Mesodermal cell (in vitro differentiated cells): ENCODE results near the gene RFX4.
"Not testable (repeated sequence)": the region's sequence is repeated elsewhere in the genome, so short reads cannot be mapped to it uniquely, and the experiment has no call there.

Experiments used
- H3K27ac ChIP-seq: 2 replicates; pipeline ENCODE4 v1.7.0; 2013; ENCODE audit warnings: mild to moderate bottlenecking, low read depth, low read length, moderate library complexity; ENCODE audit not compliant: severe bottlenecking
- H3K36me3 ChIP-seq: 2 replicates; pipeline ENCODE4 v1.7.1; 2013; ENCODE audit warnings: mild to moderate bottlenecking, low read length, moderate library complexity; ENCODE audit not compliant: control insufficient read depth, insufficient read depth
- H3K4me1 ChIP-seq: one replicate; pipeline ENCODE4 v1.7.1; 2013; ENCODE audit warnings: mild to moderate bottlenecking, low read length; ENCODE audit not compliant: insufficient read depth, control insufficient read depth, poor library complexity, severe bottlenecking
- H3K4me3 ChIP-seq: 2 replicates; pipeline ENCODE4 v1.7.0; 2013; ENCODE audit warnings: low read length, control low read depth, mild to moderate bottlenecking; ENCODE audit not compliant: insufficient read depth, poor library complexity, severe bottlenecking; ENCODE audit errors: extremely low read depth
- H3K9me3 ChIP-seq: 2 replicates; pipeline ENCODE4 v1.7.1; 2013; ENCODE audit warnings: mild to moderate bottlenecking, low read length, moderate library complexity; ENCODE audit not compliant: control insufficient read depth
- WGBS, 2 experiments: methylation state at CpG; one replicate each; pipeline ENCODE4 v1.1.5; 2013; ENCODE audit warnings: missing lambda C conversion rate in 2 of 2; ENCODE audit not compliant: insufficient coverage in 2 of 2; 5-methylcytosine and 5-hydroxymethylcytosine counted together

The RFX4 gene

DNA sequence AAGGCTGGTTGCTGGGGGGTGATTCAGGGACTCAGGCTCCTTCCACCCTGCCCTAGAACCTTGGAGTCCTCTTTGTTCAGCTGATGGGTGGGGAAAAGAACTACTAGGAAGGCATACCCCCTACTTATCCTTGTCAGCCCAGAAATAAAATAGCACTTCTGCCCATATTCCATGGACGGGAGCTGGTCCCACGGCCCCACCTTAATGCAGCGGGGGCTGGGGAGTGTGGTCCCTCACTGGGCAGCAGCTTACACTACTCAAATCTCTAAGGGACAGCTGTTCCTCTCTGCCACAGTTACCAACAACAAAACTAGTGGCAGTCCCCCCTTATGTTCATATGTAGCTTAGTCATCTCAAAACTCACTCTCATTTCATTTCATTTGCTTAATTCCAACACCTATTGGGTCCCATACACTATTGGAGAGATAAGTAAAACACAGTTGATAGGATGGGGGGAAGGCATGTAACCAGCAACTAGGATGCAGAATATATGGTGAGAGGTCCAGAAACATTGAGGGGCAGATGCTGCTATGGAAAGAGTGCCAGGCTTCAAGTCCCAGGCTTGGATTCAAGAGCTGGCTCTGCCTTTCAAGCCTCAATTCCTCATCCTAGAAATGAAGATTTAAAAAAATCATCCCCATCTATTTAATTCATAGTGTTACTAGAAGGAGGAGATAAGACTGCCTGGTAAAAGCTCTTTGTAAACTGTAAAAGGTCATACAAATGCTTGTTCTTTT is 107.9 kb downstream of the RFX4 start:
- Histone ChIP-seq H3K4me1 (no peaks in the 10 kb centered on the region), H3K36me3 (no peaks in the 10 kb centered on the region), H3K27ac (no peak overlapping the region), H3K4me3 (no peak overlapping the region), H3K9me3 (no peaks in the 10 kb centered on the region)
- WGBS, 2 experiments, result 94 to 95% methylated on average over 3 of the region's 3 CpGs

DNA sequence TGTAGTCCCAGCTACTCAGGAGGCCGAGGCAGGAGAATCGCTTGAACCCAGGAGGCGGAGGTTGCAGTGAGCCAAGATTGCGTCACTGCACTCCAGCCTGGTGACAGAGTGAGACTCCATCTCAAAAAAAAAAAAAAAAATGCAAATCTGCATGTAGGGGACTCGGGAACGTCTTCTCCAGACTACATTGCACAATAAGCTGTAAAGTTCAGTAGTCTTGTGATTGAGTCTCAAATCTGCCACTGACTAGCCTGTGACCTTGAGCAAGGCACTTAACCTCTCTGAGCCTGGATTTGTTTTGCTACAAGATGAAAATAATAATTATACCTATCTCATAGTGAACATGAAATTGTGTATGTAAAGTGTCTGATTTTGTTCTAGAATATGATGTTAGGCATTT is 109.2 kb downstream of the RFX4 start:
- not testable (repeated sequence) for H3K4me1 ChIP-seq, H3K36me3 ChIP-seq, H3K27ac ChIP-seq, H3K9me3 ChIP-seq, H3K4me3 ChIP-seq
- 94% methylated on average over 6 of the region's 6 CpGs; no CpG with 5 or more reads in 1 of the 2 experiments for WGBS, 2 experiments

GRCh38 chr12:106692896-106693820 is 110.4 kb downstream of the RFX4 start:
- Histone ChIP-seq H3K9me3 (peaks cover 2% of the 10 kb centered on the region), H3K4me3 (no peak overlapping the region), H3K4me1 (no peaks in the 10 kb centered on the region), H3K36me3 (no peaks in the 10 kb centered on the region), H3K27ac (no peak overlapping the region)
- 82 to 84% methylated on average over 6 of the region's 6 CpGs for WGBS, 2 experiments

- WGBS, 2 experiments, result 92 to 100% methylated on average over 2 to 6 of the region's 6 CpGs
- Histone ChIP-seq H3K9me3 (peaks cover 2% of the 10 kb centered on the region), H3K36me3 (no peaks in the 10 kb centered on the region), H3K4me1 (no peaks in the 10 kb centered on the region), H3K4me3 (no peak overlapping the region), H3K27ac (no peak overlapping the region)
These were observed 113.3 kb downstream of the RFX4 start for GRCh38 chr12:106696071-106696470.

DNA sequence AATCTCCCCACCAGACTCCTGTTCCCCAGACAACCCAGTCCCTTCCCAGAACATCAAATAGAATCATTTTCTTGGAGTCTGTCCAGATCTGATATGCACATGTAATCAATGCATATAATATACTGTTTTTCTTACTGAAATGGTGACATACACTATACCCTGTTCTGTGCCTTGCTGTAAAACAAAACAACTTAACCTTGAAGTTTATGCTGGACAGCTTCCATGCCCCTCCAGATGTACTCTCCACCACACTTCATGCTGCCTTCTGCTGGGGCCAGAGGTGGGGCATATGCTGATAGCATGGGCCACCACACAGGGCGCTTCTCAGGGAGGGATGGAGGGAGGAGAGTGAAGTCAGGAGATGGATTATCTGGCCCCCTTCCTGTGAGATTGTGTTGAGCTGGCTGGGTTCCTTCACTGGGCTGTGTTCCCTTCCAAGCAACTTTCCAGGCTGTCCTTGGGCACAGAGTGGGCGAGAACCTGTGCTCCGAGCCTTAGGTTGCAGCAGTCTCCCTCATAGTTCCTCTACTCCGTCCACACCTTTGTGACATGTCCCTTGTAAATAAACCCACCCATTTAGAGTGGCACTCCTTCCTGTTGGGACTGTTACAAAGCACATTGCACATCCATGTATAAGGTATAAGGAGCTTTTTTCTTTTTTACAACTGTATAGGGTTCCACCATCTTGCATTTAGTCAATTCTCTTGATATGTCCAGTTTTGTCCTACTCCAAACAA is 114.0 kb downstream of the RFX4 start:
- Histone ChIP-seq H3K4me1 (no peaks in the 10 kb centered on the region), H3K9me3 (peaks cover 9% of the 10 kb centered on the region), H3K36me3 (no peaks in the 10 kb centered on the region), H3K27ac (no peak overlapping the region), H3K4me3 (no peak overlapping the region)
- 94 to 97% methylated on average over 3 of the region's 4 CpGs for WGBS, 2 experiments

DNA sequence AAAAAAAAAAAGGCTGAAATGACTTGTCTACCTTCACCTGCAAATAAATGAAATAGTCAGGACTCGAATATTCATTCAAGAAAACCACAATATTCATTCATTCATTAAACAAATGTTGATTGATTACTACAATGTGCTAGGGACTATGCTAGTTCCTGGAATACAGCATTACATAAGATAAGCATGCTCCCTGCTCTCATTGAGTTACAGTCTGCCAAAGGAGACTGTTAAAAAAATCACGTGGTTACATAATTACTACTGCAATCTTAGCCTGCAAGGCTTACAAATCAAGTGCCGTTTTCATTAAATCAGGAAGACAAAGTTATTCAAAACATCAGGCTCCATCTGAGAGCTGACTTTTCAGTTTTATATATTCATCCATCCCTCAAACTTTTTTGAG is 121.3 kb downstream of the RFX4 start:
- no peaks in the 10 kb centered on the region for H3K36me3 ChIP-seq
- WGBS, 2 experiments, result 78 to 97% methylated on average over 2 of the region's 3 CpGs
- no peak overlapping the region for H3K4me3 ChIP-seq

GRCh38 chr12:106705971-106706370 is 123.2 kb downstream of the RFX4 start:
- no peaks in the 10 kb centered on the region for H3K36me3 ChIP-seq
- WGBS, 2 experiments, result 83 to 93% methylated on average over 3 to 4 of the region's 5 CpGs

More for the DNA sequence above, 121.3 kb downstream of the RFX4 start:
- Histone ChIP-seq H3K27ac (no peak overlapping the region), H3K4me1 (no peaks in the 10 kb centered on the region), H3K9me3 (peaks cover 14% of the 10 kb centered on the region)

DNA sequence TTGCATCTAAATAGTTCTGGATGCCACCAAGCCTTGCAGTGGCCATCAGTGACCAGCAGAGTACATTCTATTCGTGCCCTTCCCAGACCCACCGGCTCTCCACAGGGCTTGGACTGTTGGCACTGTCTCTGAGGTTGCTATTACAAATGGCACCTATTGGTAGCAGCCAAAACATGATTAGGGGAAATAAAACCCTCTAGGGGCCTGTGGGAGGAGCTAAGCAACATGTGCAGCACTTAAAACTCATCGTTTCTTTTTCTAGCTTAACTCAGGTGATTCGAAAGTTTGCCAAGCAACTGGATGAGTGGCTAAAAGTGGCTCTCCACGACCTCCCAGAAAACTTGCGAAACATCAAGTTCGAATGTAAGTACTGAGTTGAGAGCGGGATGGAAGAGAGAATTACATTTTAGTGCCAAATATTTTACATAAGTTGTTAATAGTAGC is 126.3 kb downstream of the RFX4 start:
- Histone ChIP-seq H3K36me3 (no peaks in the 10 kb centered on the region), H3K4me1 (no peaks in the 10 kb centered on the region)
- WGBS, 2 experiments, result 80 to 87% methylated on average over 4 to 7 of the region's 8 CpGs

More at GRCh38 chr12:106705971-106706370, 123.2 kb downstream of the RFX4 start:
- Histone ChIP-seq H3K9me3 (peaks cover 14% of the 10 kb centered on the region), H3K4me1 (no peaks in the 10 kb centered on the region), H3K4me3 (no peak overlapping the region), H3K27ac (no peak overlapping the region)

DNA sequence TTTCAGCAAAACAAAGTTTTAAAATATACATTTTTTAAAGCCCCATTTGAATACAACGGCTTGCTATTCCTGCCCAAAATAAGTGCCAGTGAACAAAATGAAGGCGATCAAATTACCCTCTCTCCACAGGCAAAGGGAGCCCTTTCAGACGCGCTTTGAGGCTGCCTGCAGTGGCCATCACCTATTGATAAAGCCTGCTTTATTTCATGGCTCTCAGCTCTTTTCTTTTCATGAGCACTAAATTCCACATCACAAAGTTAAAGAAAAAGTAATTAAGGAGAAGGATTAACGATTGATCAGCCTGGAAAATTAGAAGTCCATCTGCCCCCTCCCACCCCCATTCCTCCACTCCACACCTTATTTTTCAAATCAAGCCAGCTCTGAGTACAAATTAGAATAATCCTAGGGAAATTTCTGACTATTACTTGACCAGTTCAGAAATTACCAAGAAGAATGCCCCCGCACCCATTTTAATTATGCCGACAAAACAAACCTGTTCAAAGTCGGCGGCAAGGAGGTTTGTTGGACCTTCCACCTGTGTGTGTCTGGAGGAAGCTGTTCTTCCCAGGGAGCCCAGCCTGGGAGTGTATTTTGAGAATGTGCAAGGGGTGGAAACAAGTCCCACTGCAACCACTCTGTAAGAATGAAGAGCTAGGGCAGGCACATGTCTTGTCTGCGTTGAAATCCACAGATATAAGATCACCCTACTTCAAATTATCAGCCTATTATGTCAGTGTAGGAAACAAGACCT is 127.5 kb downstream of the RFX4 start:
- Histone ChIP-seq H3K4me3 (no peak overlapping the region), H3K4me1 (no peaks in the 10 kb centered on the region), H3K27ac (no peak overlapping the region), H3K36me3 (no peaks in the 10 kb centered on the region), H3K9me3 (no peaks in the 10 kb centered on the region)
- 56 to 76% methylated on average over 2 to 6 of the region's 10 CpGs for WGBS, 2 experiments

More for the DNA sequence above, 126.3 kb downstream of the RFX4 start:
- Histone ChIP-seq H3K4me3 (no peak overlapping the region), H3K27ac (no peak overlapping the region), H3K9me3 (no peaks in the 10 kb centered on the region)

DNA sequence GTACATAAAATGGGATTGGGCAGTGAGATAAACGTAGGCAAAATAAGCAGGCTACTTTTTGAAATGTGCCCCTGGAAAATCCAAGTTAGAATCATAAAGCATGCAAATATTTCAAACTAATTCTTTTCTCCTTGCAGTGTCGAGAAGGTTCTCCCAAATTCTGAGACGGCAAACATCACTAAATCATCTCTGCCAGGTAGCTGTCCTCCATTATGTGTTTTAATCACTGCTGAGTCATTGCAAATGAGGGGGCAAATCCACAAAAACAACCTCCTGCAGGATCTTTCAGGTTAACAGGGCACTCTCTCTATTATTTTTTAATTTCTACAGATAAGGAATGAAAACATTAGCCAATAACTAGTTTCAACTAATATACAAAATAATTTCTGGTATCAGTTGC is 128.5 kb downstream of the RFX4 start:
- no peaks in the 10 kb centered on the region for H3K9me3 ChIP-seq
- 85 to 93% methylated on average over 2 of the region's 3 CpGs for WGBS, 2 experiments
- no peaks in the 10 kb centered on the region for H3K36me3 ChIP-seq
- no peak overlapping the region for H3K4me3 ChIP-seq
- H3K4me1 ChIP-seq, result no peaks in the 10 kb centered on the region
- no peak overlapping the region for H3K27ac ChIP-seq
